Tibial artery (tissue), 4 donors: Measurements from ENCODE around the gene RAB27B.

Source experiments
- DNase-seq, 2 donors: peaks; one replicate each; pipeline ENCODE4 v3.0.0-alpha.2; 2019
- H3K27ac ChIP-seq, 2 donors: fragments of 200-600 bp; sonication (generic) in 1 of 2; 1 replicate in 1 of 2; 2 replicates in 1 of 2; pipeline ENCODE4 v1.5.1; 2018 to 2019; ENCODE audit warnings: mild to moderate bottlenecking in 1 of 2
- H3K27me3 ChIP-seq, 2 donors: fragments of 200-600 bp; sonication (generic) in 1 of 2; one replicate each; pipeline versions ENCODE4 v1.5.1 to v1.6.0; 2016 to 2019
- H3K36me3 ChIP-seq, 3 donors: fragments of 200-600 bp; sonication (generic) in 2 of 3; one replicate each; pipeline ENCODE4 v1.5.1; 2016 to 2019; ENCODE audit warnings: mild to moderate bottlenecking in 2 of 3
- H3K4me1 ChIP-seq, 4 donors: fragments of 200-600 bp; sonication (generic) in 2 of 4; 1 replicate in 3 of 4; 2 replicates in 1 of 4; pipeline ENCODE4 v1.5.1; 2016 to 2019
- H3K4me3 ChIP-seq, 2 donors: fragments of 200-600 bp; sonication (generic) in 1 of 2; 1 replicate in 1 of 2; 2 replicates in 1 of 2; pipeline ENCODE4 v1.5.1; 2018 to 2019; ENCODE audit warnings: mild to moderate bottlenecking in 2 of 2
- H3K9me3 ChIP-seq, 3 donors: fragments of 200-600 bp; sonication (generic) in 1 of 3; one replicate each; pipeline ENCODE4 v1.5.1; 2016 to 2019
- intact Hi-C: fragments of 100-400 bp; cut with DNase I; formaldehyde crosslinking; loops from one replicate; pipeline ENCODE4 v1.15.0; 2023; ENCODE audit warnings: low total_unique reads
- TF ChIP-seq, protein P1 (sequence below), 2 experiments: fragments of 200-600 bp in 1 of 2; fragments of 450-650 bp in 1 of 2; IDR thresholded peaks; one replicate each; pipeline ENCODE4 v1.5.1; 2017 to 2019; ENCODE audit warnings: antibody characterized with exemption in 2 of 2, mild to moderate bottlenecking in 1 of 2, moderate library complexity in 1 of 2

The RAB27B gene

GRCh38 chr18:54829856-54830255 is 1.6 kb downstream of the RAB27B start:
- Histone ChIP-seq H3K9me3 (no peaks in the 10 kb centered on the region), H3K4me3 (no peak overlapping the region), H3K36me3 (no peaks in the 10 kb centered on the region), H3K4me1 (peaks cover 0 to 13% (median 7%) of the 10 kb centered on the region in 4 donors), H3K27ac (no peak overlapping the region), H3K27me3 (peaks cover 0 to 4% of the 10 kb centered on the region in 2 donors)
- TF ChIP-seq, protein P1, sequence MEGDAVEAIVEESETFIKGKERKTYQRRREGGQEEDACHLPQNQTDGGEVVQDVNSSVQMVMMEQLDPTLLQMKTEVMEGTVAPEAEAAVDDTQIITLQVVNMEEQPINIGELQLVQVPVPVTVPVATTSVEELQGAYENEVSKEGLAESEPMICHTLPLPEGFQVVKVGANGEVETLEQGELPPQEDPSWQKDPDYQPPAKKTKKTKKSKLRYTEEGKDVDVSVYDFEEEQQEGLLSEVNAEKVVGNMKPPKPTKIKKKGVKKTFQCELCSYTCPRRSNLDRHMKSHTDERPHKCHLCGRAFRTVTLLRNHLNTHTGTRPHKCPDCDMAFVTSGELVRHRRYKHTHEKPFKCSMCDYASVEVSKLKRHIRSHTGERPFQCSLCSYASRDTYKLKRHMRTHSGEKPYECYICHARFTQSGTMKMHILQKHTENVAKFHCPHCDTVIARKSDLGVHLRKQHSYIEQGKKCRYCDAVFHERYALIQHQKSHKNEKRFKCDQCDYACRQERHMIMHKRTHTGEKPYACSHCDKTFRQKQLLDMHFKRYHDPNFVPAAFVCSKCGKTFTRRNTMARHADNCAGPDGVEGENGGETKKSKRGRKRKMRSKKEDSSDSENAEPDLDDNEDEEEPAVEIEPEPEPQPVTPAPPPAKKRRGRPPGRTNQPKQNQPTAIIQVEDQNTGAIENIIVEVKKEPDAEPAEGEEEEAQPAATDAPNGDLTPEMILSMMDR (IDR thresholded peaks at IDR 0.05), result no peak
- DNase-seq, result no peak
- intact Hi-C loops, result no loop called here

DNA sequence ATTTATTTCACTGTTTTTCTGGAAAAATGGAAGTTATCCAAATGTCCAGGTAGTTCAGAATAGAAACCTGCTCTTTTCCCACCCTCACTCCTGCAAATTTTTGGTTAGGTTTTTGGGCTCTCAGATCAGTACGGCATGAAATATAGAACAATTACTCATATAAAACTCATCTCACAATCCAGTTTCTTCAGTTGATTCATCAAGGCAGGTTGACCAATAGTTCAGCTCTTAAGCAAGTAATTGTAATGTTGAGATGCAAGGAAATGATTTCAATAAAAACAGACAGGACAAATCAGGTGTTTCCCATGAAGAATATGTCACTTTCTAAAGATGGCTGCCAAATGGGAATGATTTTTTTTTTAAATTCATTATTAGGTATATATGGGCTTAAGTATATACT is 2.0 kb downstream of the RAB27B start:
- intact Hi-C loops, result no loop called here
- Histone ChIP-seq H3K4me1 (peaks cover 0 to 13% (median 7%) of the 10 kb centered on the region in 4 donors), H3K4me3 (no peak overlapping the region), H3K27ac (no peak overlapping the region), H3K9me3 (no peaks in the 10 kb centered on the region), H3K36me3 (no peaks in the 10 kb centered on the region), H3K27me3 (peaks cover 0 to 4% of the 10 kb centered on the region in 2 donors)
- DNase-seq, result no peak
- TF ChIP-seq, protein P1 (IDR thresholded peaks at IDR 0.05), result no peak

DNA sequence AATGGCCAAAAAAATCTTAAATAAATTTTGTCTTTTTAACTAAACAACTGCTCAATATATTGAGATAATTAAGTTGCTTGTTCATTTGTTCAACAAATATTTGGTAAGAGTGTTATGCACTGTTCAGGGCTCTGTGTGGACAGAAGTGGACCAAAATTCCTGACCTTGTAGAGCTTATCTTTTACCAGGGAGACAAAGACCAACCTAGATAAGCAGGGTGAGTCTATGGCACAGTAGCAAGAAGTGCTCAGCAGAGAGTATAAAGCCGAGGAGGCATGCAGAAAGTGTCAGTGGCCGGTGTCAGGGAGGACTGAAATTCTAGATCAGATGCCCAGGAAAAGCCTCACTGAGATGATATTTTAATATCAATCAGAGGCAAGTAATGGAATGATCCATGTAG is 2.6 kb downstream of the RAB27B start:
- TF ChIP-seq, protein P1 (IDR thresholded peaks at IDR 0.05), result no peak
- H3K4me3 ChIP-seq, result no peak overlapping the region
- intact Hi-C loops, result no loop called here
- no peaks in the 10 kb centered on the region for H3K36me3 ChIP-seq
- peaks cover 0 to 4% of the 10 kb centered on the region in 2 donors for H3K27me3 ChIP-seq
- H3K27ac ChIP-seq, result no peak overlapping the region
- H3K4me1 ChIP-seq, result peaks cover 0 to 13% (median 7%) of the 10 kb centered on the region in 4 donors
- no peaks in the 10 kb centered on the region for H3K9me3 ChIP-seq
- DNase-seq, result no peak

DNA sequence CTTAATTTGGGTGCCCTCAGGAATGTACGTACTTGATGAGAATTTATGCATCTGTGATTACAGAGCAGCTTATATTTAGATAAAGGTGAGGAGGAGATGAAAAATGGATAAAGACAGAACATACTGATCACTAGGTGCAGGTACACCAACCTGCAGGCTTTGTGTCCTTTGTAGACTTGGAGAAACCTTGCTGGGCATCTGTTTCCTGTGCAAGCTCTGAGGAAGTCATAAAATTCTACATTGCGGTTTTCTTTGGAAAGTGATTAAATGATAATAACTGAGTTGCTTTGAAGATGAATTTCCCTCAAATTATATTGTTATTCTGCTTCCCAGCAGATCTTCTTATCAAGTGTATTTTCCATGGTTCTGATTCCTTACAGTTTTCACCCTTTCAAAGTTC is 7.7 kb downstream of the RAB27B start:
- H3K27me3 ChIP-seq, result no peaks in the 10 kb centered on the region

DNA sequence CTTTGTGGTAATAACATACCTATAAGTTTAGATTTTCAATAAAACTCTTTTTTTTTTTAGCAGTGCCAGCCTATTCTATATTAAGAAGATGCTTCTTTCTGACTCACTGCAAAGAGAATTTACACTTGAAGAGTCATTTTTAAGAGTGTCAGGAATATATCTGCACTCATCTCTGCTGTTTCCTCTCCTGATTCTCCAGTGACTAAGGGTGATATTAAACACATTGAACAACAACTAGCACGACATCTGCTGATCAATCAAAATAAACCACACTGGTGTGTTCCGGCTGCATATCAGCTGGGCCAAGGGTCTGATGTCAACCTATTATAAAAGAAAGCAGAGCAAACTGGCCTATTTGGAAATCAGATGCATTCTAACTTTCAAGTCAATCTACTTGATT is 15.0 kb downstream of the RAB27B start:
- no peaks in the 10 kb centered on the region for H3K4me1 ChIP-seq
- H3K9me3 ChIP-seq, result no peaks in the 10 kb centered on the region
- TF ChIP-seq, protein P1 (IDR thresholded peaks at IDR 0.05), result no peak
- no peak for DNase-seq
- H3K27ac ChIP-seq, result no peak overlapping the region
- intact Hi-C loops, result no loop called here
- H3K4me3 ChIP-seq, result no peak overlapping the region
- no peaks in the 10 kb centered on the region for H3K36me3 ChIP-seq
- H3K27me3 ChIP-seq, result no peaks in the 10 kb centered on the region

More for the DNA sequence above, 7.7 kb downstream of the RAB27B start:
- H3K4me1 ChIP-seq, result no peaks in the 10 kb centered on the region
- TF ChIP-seq, protein P1 (IDR thresholded peaks at IDR 0.05), result no peak
- no peak overlapping the region for H3K4me3 ChIP-seq
- H3K27ac ChIP-seq, result no peak overlapping the region
- no peaks in the 10 kb centered on the region for H3K9me3 ChIP-seq
- intact Hi-C loops, result no loop called here
- DNase-seq, result no peak
- H3K36me3 ChIP-seq, result no peaks in the 10 kb centered on the region

- Histone ChIP-seq H3K27ac (no peak overlapping the region), H3K4me3 (no peak overlapping the region), H3K36me3 (no peaks in the 10 kb centered on the region), H3K9me3 (no peaks in the 10 kb centered on the region), H3K27me3 (no peaks in the 10 kb centered on the region), H3K4me1 (no peaks in the 10 kb centered on the region)
- TF ChIP-seq, protein P1 (IDR thresholded peaks at IDR 0.05), result no peak
- no peak for DNase-seq
- intact Hi-C loops, result no loop called here
Observed at GRCh38 chr18:54845787-54846186, 17.5 kb downstream of the RAB27B start.
